Kidney (tissue), 14 donors: ENCODE measurements around the gene KRTAP16-1. TPM values are rescaled to one million over a fixed set of nuclear protein-coding genes. Genes with fewer than 3 reads are reported as not detected.

ENCODE experiments used
- DNase-seq, 5 donors: peaks; one replicate each; pipeline ENCODE4 v3.0.0-alpha.2; 2013 to 2020
- FAIRE-seq: peaks from 2 replicates; lab custom pipeline; 2012; peaks lifted over from hg19 to GRCh38; lab: Jason Lieb, UNC
- H3K27ac ChIP-seq, 2 donors: one replicate each; pipeline ENCODE4 v1.7.0; 2013; ENCODE audit warnings: low read depth in 2 of 2, low read length in 2 of 2, inconsistent platforms in 1 of 2
- H3K27me3 ChIP-seq: one replicate; pipeline ENCODE4 v1.7.1; 2013; ENCODE audit warnings: low read length, inconsistent platforms; ENCODE audit not compliant: control insufficient read depth, insufficient read depth
- H3K36me3 ChIP-seq, 3 donors: one replicate each; pipeline versions ENCODE4 v1.7.0 to v1.7.1; 2013; ENCODE audit warnings: low read length in 3 of 3, control low read depth in 1 of 3, inconsistent platforms in 1 of 3; ENCODE audit not compliant: insufficient read depth in 3 of 3, control insufficient read depth in 2 of 3
- H3K4me1 ChIP-seq, 3 donors: one replicate each; pipeline versions ENCODE4 v1.7.0 to v1.7.1; 2013; ENCODE audit warnings: low read length in 3 of 3, inconsistent platforms in 1 of 3, low read depth in 1 of 3; ENCODE audit not compliant: control insufficient read depth in 2 of 3, insufficient read depth in 2 of 3
- H3K4me3 ChIP-seq, 3 donors: one replicate each; pipeline versions ENCODE4 v1.7.0 to v1.8.1; 2013; ENCODE audit warnings: low read length in 3 of 3, control low read depth in 1 of 3, inconsistent platforms in 1 of 3
- H3K9ac ChIP-seq, 3 donors: one replicate each; pipeline versions ENCODE4 v1.7.0 to v1.7.1; 2013; ENCODE audit warnings: low read length in 3 of 3, control low read depth in 1 of 3, inconsistent platforms in 1 of 3
- H3K9me3 ChIP-seq, 3 donors: one replicate each; pipeline versions ENCODE4 v1.7.0 to v1.7.1; 2013; ENCODE audit warnings: low read length in 3 of 3, control low read depth in 1 of 3, inconsistent platforms in 1 of 3; ENCODE audit not compliant: control insufficient read depth in 2 of 3, insufficient read depth in 1 of 3
- CTCF ChIP-seq: IDR thresholded peaks from 3 replicates; pipeline ENCODE4 v1.5.1; 2012; ENCODE audit warnings: mild to moderate bottlenecking, moderate library complexity, borderline replicate concordance; ENCODE audit not compliant: insufficient read depth; ENCODE audit errors: extremely low read depth
- intact Hi-C: fragments of 100-400 bp; cut with DNase I; formaldehyde crosslinking; loops from one replicate; pipeline ENCODE4 v1.11.1; 2022
- polyA plus RNA-seq: library from polyadenylated mRNA; stranded (reverse); fragments of 350-450 nt; fragmentation: Illumina TruSeq; extraction: RNeasy Lipid Tissue Mini Kit (QIAGEN cat#74804); gene quantifications from one replicate; pipeline ENCODE4 v1.2.3, GENCODE V29; 2014; ENCODE audit warnings: low read depth, low replicate concordance; ENCODE audit not compliant: insufficient read depth
- total RNA-seq: library from RNA; stranded (reverse); fragmentation: NEBNext Ultra II Directional; extraction: Animal tissue kit (Norgen Biotek cat#: 25700); gene quantifications from one replicate; pipeline ENCODE4 v1.2.1, GENCODE V29; 2021
- donor health status: control.
- donor health status: control.
- donor health status: control.
- donor health status: control.
- donor health status: control.
- donor health status: DM: yes; HTN: yes; CAD: no.
- donor health status: Normal renal cell carcinoma (clear cell type).

The KRTAP16-1 gene
- total and polyA plus RNA-seq, 2 donors from 2014 or later = not detected

DNA sequence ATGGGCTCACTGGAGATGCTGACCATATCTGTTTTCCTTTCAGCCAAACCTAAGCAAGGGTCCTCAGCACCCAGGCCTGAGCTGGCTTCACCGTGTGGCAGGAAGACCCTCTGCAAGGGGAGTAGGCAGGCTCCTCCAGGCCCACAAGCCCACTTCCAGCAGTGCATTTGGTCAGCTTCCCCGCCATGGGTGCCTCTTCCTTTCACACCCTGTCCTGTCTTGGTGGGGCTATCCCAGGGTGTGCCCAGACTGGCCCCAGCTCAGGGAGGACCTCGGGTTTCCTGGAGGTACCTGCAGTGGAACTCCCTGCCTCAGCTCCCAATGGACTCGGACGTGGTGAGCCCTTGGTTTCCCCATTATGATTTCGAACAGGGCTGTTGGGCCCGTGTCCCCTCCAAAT is 19.1 kb upstream of the KRTAP16-1 start:
- Histone ChIP-seq H3K9me3 (no peaks in the 10 kb centered on the region), H3K4me3 (no peak overlapping the region), H3K27me3 (no peaks in the 10 kb centered on the region), H3K9ac (no peak overlapping the region), H3K4me1 (no peaks in the 10 kb centered on the region), H3K36me3 (no peaks in the 10 kb centered on the region), H3K27ac (no peak overlapping the region)
- DNase-seq (no peak), FAIRE-seq (no peak)
- intact Hi-C loops = loop anchor here (10.0 kb wide), 1 partner anchor 413 kb away; no protein-coding TSS in a partner anchor
- no peak for TF ChIP-seq CTCF

GRCh38 chr17:41327411-41328120 is 18.5 kb upstream of the KRTAP16-1 start:
- intact Hi-C loops = loop anchor here (10.0 kb wide), 1 partner anchor 413 kb away; no protein-coding TSS in a partner anchor
- Histone ChIP-seq H3K9me3 (no peaks in the 10 kb centered on the region), H3K4me3 (no peak overlapping the region), H3K36me3 (no peaks in the 10 kb centered on the region), H3K4me1 (no peaks in the 10 kb centered on the region), H3K9ac (no peak overlapping the region), H3K27me3 (no peaks in the 10 kb centered on the region), H3K27ac (no peak overlapping the region)
- FAIRE-seq (no peak), DNase-seq (no peak)
- no peak for TF ChIP-seq CTCF

- Histone ChIP-seq H3K27ac (no peak overlapping the region), H3K9ac (no peak overlapping the region), H3K9me3 (no peaks in the 10 kb centered on the region), H3K36me3 (no peaks in the 10 kb centered on the region), H3K27me3 (no peaks in the 10 kb centered on the region), H3K4me1 (no peaks in the 10 kb centered on the region), H3K4me3 (no peak overlapping the region)
- intact Hi-C loops = loop anchor here (10.0 kb wide), 1 partner anchor 412 kb away; no protein-coding TSS in a partner anchor
- TF ChIP-seq CTCF = no peak
- DNase-seq (no peak), FAIRE-seq (no peak)
Measured at GRCh38 chr17:41326173-41327145, 17.4 kb upstream of the KRTAP16-1 start.
